SJCRH30 (cell line): ENCODE measurements around the gene DIRAS2. TPM values are rescaled to one million over a fixed set of nuclear protein-coding genes. Genes with fewer than 3 reads are reported as not detected.

ENCODE experiments used
- DNase-seq, 2 experiments: peaks; one replicate each; pipeline ENCODE4 v3.0.0-alpha.2; 2015 to 2020
- H3K27ac ChIP-seq: fragments of 250-450 bp; sonication (Bioruptor Pico); 2 replicates; pipeline ENCODE4 v1.5.1; 2020; ENCODE audit warnings: mild to moderate bottlenecking, moderate library complexity
- H3K27me3 ChIP-seq: fragments of 250-450 bp; sonication (Bioruptor Pico); 2 replicates; pipeline ENCODE4 v1.5.1; 2020; ENCODE audit warnings: mild to moderate bottlenecking, moderate library complexity
- H3K36me3 ChIP-seq: fragments of 250-450 bp; sonication (Bioruptor Pico); 2 replicates; pipeline ENCODE4 v1.5.1; 2020; ENCODE audit warnings: mild to moderate bottlenecking, moderate library complexity
- H3K4me1 ChIP-seq: fragments of 250-450 bp; sonication (Bioruptor Pico); 2 replicates; pipeline ENCODE4 v1.5.1; 2020; ENCODE audit warnings: mild to moderate bottlenecking, moderate library complexity
- H3K4me3 ChIP-seq: fragments of 250-450 bp; sonication (Bioruptor Pico); 2 replicates; pipeline ENCODE4 v1.5.1; 2020; ENCODE audit warnings: mild to moderate bottlenecking, moderate library complexity
- H3K9me3 ChIP-seq: fragments of 250-450 bp; sonication (Bioruptor Pico); replicated peaks from 2 replicates; pipeline ENCODE4 v1.5.1; 2020; ENCODE audit warnings: mild to moderate bottlenecking, moderate library complexity
- total RNA-seq: library from RNA; depleted of rRNA; stranded (reverse); fragments of >200 nt; shearing (Covaris generic); gene quantifications from 2 replicates; pipeline ENCODE4 v1.2.3, GENCODE V29; 2014; rRNA removed

Gene DIRAS2
- total RNA-seq, 1 experiment from 2014 or later = not detected

GRCh38 chr9:90578126-90578815 is 64.4 kb downstream of the DIRAS2 start:
- DNase-seq = peak in 1 of 2 experiments; percentile 26
- Histone ChIP-seq H3K4me1 (no peaks in the 10 kb centered on the region; the same call in 1 of the 2 replicates), H3K27ac (no peak overlapping the region), H3K27me3 (no peaks in the 10 kb centered on the region), H3K9me3 (no peaks in the 10 kb centered on the region), H3K4me3 (no peak overlapping the region), H3K36me3 (no peaks in the 10 kb centered on the region)

- H3K27me3 ChIP-seq = no peaks in the 10 kb centered on the region
- no peak overlapping the region for H3K4me3 ChIP-seq
- no peak for DNase-seq
- no peaks in the 10 kb centered on the region for H3K36me3 ChIP-seq
- no peaks in the 10 kb centered on the region for H3K4me1 ChIP-seq
- H3K27ac ChIP-seq = no peak overlapping the region
- H3K9me3 ChIP-seq = no peaks in the 10 kb centered on the region
These were observed 73.1 kb downstream of the DIRAS2 start for GRCh38 chr9:90569511-90569910.

- Histone ChIP-seq H3K4me1 (no peaks in the 10 kb centered on the region), H3K27me3 (no peaks in the 10 kb centered on the region), H3K4me3 (no peak overlapping the region), H3K27ac (no peak overlapping the region), H3K36me3 (no peaks in the 10 kb centered on the region), H3K9me3 (no peaks in the 10 kb centered on the region)
- DNase-seq = no peak
These were observed 74.0 kb downstream of the DIRAS2 start for GRCh38 chr9:90568667-90569066.

GRCh38 chr9:90562229-90562628 is 80.4 kb downstream of the DIRAS2 start:
- Histone ChIP-seq H3K27ac (no peak overlapping the region), H3K9me3 (no peaks in the 10 kb centered on the region), H3K4me1 (no peaks in the 10 kb centered on the region), H3K27me3 (no peaks in the 10 kb centered on the region), H3K36me3 (no peaks in the 10 kb centered on the region), H3K4me3 (no peak overlapping the region)
- no peak for DNase-seq

Other genes with a start within 250 kb of the DIRAS2 start
- gene SYK, start 159.0 kb upstream of the DIRAS2 start, total RNA-seq = not detected in 2 replicates